Glutamatergic neuron (in vitro differentiated cells): ENCODE data around the gene CEMP1. TPM values are rescaled to one million over a fixed set of nuclear protein-coding genes. Genes with fewer than 3 reads are reported as not detected.
"Not testable (repeated sequence)": the region's sequence is repeated elsewhere in the genome, so short reads cannot be mapped to it uniquely, and the experiment has no call there.

ENCODE experiments used
- DNase-seq: peaks from one replicate; pipeline ENCODE4 v3.0.0; 2022
- H3K27ac Mint-ChIP-seq: one replicate; pipeline ENCODE4 v1.8.0; 2020; ENCODE audit warnings: mild to moderate bottlenecking, mixed read lengths, inconsistent platforms; ENCODE audit not compliant: unreplicated experiment
- H3K27me3 Mint-ChIP-seq: one replicate; pipeline ENCODE4 v1.8.0; 2020; ENCODE audit warnings: mild to moderate bottlenecking, moderate library complexity, mixed read lengths, inconsistent platforms; ENCODE audit not compliant: unreplicated experiment
- H3K36me3 Mint-ChIP-seq: one replicate; pipeline ENCODE4 v1.8.0; 2020; ENCODE audit warnings: mild to moderate bottlenecking, mixed read lengths, inconsistent platforms; ENCODE audit not compliant: unreplicated experiment
- H3K4me1 Mint-ChIP-seq: one replicate; pipeline ENCODE4 v1.8.0; 2020; ENCODE audit warnings: mild to moderate bottlenecking, low read depth, mixed read lengths, inconsistent platforms; ENCODE audit not compliant: unreplicated experiment
- H3K4me3 Mint-ChIP-seq: one replicate; pipeline ENCODE4 v1.8.0; 2020; ENCODE audit warnings: mild to moderate bottlenecking, mixed read lengths, inconsistent platforms; ENCODE audit not compliant: unreplicated experiment
- H3K9me3 Mint-ChIP-seq: one replicate; pipeline ENCODE4 v1.8.0; 2020; ENCODE audit warnings: mild to moderate bottlenecking, moderate library complexity, mixed read lengths, inconsistent platforms; ENCODE audit not compliant: unreplicated experiment
- long read RNA-seq: library from polyadenylated mRNA; unstranded; transcript quantifications from one replicate; pipeline ENCODE4 v2.0.0, GENCODE V29; 2020; ENCODE audit not compliant: unreplicated experiment
- total RNA-seq: library from RNA; stranded (reverse); fragmentation: NEBNext Ultra II Directional; extraction: Animal tissue kit (Norgen Biotek cat#: 25700); gene quantifications from one replicate; pipeline ENCODE4 v1.2.1, GENCODE V29; 2021; ENCODE audit not compliant: unreplicated experiment
- TF ChIP-seq, protein P1 (sequence below): fragments of 200-600 bp; sonication (generic); IDR thresholded peaks from one replicate; pipeline ENCODE4 v1.5.0; 2021; ENCODE audit not compliant: partially characterized antibody, unreplicated experiment

Gene CEMP1, protein sequence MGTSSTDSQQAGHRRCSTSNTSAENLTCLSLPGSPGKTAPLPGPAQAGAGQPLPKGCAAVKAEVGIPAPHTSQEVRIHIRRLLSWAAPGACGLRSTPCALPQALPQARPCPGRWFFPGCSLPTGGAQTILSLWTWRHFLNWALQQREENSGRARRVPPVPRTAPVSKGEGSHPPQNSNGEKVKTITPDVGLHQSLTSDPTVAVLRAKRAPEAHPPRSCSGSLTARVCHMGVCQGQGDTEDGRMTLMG
- not detected for total RNA-seq
- long read RNA-seq = 0 reads

DNA sequence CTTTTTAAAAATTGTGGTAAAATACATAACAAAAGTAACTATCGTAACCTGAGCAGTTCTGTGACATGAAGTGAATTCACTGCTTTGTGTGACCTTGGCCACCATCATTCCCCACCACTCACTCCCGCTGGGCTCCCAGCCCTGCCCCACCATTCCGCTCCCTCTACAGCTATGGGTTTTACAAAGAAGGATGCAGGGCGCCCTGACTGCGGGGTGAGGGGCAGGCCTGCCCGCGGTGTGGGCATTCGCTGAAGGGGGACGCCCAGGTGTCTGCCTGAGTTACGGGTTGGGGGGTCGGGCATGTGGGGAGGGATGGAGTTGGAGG is at the start of gene CEMP1:
Gene CEMP1 (minus strand): TSS at position 38 of the 325 bp plus-strand sequence. CDS start 335 bp downstream, outside the sequence.
- TF ChIP-seq, protein P1, sequence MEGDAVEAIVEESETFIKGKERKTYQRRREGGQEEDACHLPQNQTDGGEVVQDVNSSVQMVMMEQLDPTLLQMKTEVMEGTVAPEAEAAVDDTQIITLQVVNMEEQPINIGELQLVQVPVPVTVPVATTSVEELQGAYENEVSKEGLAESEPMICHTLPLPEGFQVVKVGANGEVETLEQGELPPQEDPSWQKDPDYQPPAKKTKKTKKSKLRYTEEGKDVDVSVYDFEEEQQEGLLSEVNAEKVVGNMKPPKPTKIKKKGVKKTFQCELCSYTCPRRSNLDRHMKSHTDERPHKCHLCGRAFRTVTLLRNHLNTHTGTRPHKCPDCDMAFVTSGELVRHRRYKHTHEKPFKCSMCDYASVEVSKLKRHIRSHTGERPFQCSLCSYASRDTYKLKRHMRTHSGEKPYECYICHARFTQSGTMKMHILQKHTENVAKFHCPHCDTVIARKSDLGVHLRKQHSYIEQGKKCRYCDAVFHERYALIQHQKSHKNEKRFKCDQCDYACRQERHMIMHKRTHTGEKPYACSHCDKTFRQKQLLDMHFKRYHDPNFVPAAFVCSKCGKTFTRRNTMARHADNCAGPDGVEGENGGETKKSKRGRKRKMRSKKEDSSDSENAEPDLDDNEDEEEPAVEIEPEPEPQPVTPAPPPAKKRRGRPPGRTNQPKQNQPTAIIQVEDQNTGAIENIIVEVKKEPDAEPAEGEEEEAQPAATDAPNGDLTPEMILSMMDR = no peak
- DNase-seq = no peak
- Mint-ChIP-seq H3K4me1 (peaks cover 3% of the 10 kb centered on the region), H3K27ac (peak within 1 kb of the TSS; percentile 52), H3K36me3 (no peaks in the 10 kb centered on the region), H3K4me3 (peak within 1 kb of the TSS; percentile 93), H3K9me3 (peaks cover 8% of the 10 kb centered on the region), H3K27me3 (peaks cover 12% of the 10 kb centered on the region)

DNA sequence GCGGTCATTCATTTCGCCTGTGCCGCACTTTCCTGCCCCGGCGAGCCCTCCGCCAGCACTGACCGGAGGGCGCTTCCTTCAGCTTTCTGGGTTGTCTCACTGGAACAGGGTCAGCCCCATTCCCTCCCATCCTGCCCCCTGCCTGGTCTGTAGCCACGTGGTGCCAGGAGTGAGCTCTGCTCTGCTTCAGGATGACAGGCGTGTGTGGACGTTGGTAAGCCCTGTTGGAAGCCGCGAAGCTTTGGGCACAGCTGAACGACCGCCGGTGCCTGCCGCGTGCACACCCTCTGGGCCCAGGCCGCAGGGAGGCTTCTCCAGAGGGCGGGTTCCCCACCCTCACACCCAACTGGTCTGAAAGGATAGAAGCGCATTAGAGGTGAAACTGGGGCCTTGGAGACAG is 49.6 kb upstream of the CEMP1 start:
- not testable (repeated sequence) for H3K27me3 Mint-ChIP-seq, H3K9me3 Mint-ChIP-seq, H3K27ac Mint-ChIP-seq, H3K36me3 Mint-ChIP-seq, DNase-seq, H3K4me1 Mint-ChIP-seq, H3K4me3 Mint-ChIP-seq

DNA sequence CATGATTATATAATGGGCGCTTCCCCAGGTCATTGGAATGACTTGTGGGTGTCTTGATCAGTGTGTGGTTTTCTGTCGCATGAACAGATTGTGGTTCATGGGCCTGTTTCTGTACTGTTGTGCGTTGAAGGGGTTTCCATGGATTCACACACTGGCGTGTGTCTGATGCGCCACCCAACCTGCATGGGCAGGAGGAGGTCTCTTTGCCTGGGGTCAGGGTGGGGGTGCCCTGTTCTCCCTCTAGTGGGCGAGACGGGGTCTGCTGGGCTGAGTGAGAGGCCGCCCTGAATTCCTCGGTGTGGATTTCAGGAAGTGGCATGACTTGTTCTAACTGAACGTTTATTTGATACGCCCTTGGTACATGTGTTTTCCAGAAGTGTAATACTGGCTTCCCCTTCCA is 48.9 kb upstream of the CEMP1 start:
- not testable (repeated sequence) for H3K27ac Mint-ChIP-seq, H3K4me1 Mint-ChIP-seq, H3K4me3 Mint-ChIP-seq, H3K9me3 Mint-ChIP-seq, H3K27me3 Mint-ChIP-seq, H3K36me3 Mint-ChIP-seq
- peak; percentile 52 for DNase-seq

DNA sequence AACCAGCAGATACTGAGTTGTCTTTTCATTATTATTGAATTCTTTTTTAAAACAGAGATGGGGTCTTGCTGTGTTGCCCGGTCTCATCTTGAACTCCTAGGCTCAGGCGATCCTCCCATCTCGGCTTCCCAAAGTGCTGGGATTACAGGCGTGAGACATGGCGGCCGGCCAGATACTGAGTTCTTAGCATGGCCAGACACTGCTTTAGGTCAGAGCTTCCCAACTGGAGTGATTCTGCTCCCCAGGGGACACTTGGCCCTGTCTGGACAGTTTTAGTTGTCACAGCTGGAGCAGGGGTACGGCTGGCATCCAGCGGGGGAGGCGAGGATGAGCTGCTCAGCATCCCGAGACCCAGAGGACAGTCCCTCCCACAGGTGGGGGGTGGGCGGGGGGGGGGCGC is 47.7 kb upstream of the CEMP1 start:
- H3K4me3 Mint-ChIP-seq, H3K27me3 Mint-ChIP-seq, H3K4me1 Mint-ChIP-seq, H3K9me3 Mint-ChIP-seq, H3K27ac Mint-ChIP-seq, DNase-seq, H3K36me3 Mint-ChIP-seq: not testable (repeated sequence)

DNA sequence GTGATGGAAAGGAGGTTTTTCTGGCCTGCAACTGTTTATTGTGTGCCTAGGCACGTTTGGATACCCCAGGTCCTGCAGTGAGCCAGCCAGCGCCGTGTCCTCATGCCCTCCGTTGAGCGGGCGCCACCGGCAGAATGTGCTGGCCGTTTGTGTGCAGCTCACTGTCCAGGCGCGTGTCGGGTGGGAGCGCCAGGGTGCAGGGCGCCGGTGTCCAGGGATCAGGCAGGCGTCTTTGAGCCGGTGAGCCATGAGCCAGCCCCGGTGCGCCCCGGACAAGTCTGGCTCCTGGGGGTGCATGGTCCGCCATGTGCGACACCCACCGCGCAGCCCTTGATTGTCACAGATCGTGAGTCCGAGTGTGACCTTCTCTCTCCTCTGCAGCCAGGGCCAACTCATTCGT is 45.8 kb upstream of the CEMP1 start:
- not testable (repeated sequence) for H3K27me3 Mint-ChIP-seq, DNase-seq, H3K27ac Mint-ChIP-seq, H3K9me3 Mint-ChIP-seq, H3K36me3 Mint-ChIP-seq, H3K4me1 Mint-ChIP-seq, H3K4me3 Mint-ChIP-seq

DNA sequence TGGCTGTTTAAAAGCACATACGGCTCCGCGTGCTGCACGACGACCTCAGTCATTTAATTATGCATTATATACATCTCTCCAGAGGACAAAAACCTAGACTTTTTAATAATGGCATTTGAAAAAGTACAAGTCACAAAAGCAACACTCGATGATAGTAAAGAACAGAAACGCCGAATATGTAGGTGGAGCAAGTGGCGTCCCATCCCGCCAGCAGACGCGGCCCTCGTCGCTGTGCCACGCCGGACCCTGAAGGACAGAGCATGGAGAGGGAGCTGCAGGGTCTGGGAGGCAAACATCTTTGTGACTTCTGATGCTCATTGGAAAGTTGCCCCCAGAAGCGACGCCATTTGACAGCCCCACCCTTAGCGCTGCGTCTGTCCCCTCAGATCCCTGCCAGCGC is 44.6 kb upstream of the CEMP1 start:
- H3K27me3 Mint-ChIP-seq = not testable (repeated sequence)

DNA sequence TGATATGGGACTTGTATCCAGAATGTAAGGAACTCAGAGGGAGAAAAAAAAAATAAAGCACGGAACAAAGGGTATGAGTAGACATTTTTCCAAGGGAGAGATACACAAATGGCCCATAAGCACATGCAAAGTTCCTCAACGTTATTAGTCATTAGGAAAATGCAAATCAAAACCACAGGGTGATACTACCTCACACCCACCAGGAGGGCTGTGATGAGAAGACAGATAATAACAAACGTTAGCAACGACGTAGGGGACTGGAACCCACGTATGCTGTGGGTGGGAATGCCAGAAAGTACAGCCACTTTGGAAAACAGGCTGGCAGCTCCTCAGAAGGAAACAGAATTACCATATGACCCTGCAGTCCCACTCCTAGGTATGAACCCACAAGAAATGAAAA is 41.5 kb upstream of the CEMP1 start:
- H3K4me3 Mint-ChIP-seq, H3K4me1 Mint-ChIP-seq, H3K36me3 Mint-ChIP-seq: not testable (repeated sequence)

More for the DNA sequence above, 44.6 kb upstream of the CEMP1 start:
- H3K4me1 Mint-ChIP-seq, H3K9me3 Mint-ChIP-seq, H3K4me3 Mint-ChIP-seq, H3K27ac Mint-ChIP-seq, DNase-seq, H3K36me3 Mint-ChIP-seq: not testable (repeated sequence)

DNA sequence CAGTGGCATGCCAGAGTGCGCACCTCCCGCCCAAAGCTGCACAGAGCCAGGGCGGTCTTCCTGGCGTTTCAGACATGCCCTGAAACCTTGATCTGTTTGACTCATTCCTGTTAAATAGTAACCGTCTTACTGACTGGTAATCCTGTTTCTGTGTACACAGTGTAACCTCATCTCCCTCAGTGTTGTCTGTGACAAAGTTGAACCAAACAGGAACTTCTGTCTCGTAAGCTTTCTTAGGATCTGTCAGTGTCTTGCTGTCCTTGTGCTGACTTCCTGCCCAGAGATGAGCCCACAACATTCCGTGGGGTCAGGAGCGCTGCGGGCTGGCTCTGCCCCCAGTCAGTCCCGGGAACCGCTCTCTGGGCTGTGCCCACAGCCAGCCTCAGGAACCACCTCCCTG is 37.4 kb upstream of the CEMP1 start:
- not testable (repeated sequence) for H3K4me3 Mint-ChIP-seq, H3K36me3 Mint-ChIP-seq, H3K9me3 Mint-ChIP-seq, H3K27ac Mint-ChIP-seq, H3K27me3 Mint-ChIP-seq, DNase-seq, H3K4me1 Mint-ChIP-seq

More for the DNA sequence above, 41.5 kb upstream of the CEMP1 start:
- DNase-seq, H3K9me3 Mint-ChIP-seq, H3K27me3 Mint-ChIP-seq, H3K27ac Mint-ChIP-seq: not testable (repeated sequence)

DNA sequence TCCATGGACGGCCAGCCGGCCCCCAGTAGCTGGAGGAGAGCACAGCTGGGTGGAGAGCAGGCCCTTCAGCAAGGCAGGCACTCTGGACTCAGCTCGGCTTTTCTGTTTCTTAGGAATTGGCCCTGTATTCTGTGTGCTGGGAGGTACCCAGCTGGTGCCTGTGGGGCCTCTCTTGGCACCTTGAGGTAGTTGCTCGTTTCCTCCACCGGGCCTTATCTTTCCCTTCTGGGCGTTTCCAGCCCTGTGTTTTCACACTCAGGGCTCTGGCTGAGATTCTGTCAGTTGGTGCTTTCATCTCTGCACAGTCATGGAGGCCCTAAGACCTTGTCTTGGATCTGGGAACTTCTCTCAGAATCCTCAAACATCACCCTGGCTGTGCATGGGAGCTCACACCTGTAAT is 36.3 kb upstream of the CEMP1 start:
- DNase-seq, H3K4me1 Mint-ChIP-seq, H3K27ac Mint-ChIP-seq, H3K9me3 Mint-ChIP-seq, H3K4me3 Mint-ChIP-seq, H3K36me3 Mint-ChIP-seq, H3K27me3 Mint-ChIP-seq: not testable (repeated sequence)
